Cardiac fibroblast (primary cell): ENCODE measurements around the gene SDK1.

Source experiments
- DNase-seq, 2 donors: peaks; one replicate each; pipeline versions ENCODE4 v3.0.0 to v3.0.0-alpha.2; 2010; ENCODE audit warnings: low read depth in 2 of 2
- H3K4me3 ChIP-seq, 2 donors: replicated peaks in 1 of 2; 1 replicate in 1 of 2; 2 replicates in 1 of 2; pipeline ENCODE4 v1.5.1; 2011; ENCODE audit warnings: low read depth in 2 of 2, low read length in 2 of 2, mild to moderate bottlenecking in 2 of 2, moderate library complexity in 1 of 2
- CTCF ChIP-seq: IDR thresholded peaks from one replicate; pipeline ENCODE4 v1.5.1; 2011; ENCODE audit warnings: low read depth, mild to moderate bottlenecking, low read length, inconsistent platforms

SDK1 gene

GRCh38 chr7:3879355-3880075 is 578.5 kb downstream of the SDK1 start:
- TF ChIP-seq CTCF, result no peak
- DNase-seq, result no peak
- no peak overlapping the region for H3K4me3 ChIP-seq

- no peak overlapping the region for H3K4me3 ChIP-seq
- DNase-seq, result no peak
- TF ChIP-seq CTCF, result no peak
Measured at GRCh38 chr7:3880228-3880987, 579.4 kb downstream of the SDK1 start.

DNA sequence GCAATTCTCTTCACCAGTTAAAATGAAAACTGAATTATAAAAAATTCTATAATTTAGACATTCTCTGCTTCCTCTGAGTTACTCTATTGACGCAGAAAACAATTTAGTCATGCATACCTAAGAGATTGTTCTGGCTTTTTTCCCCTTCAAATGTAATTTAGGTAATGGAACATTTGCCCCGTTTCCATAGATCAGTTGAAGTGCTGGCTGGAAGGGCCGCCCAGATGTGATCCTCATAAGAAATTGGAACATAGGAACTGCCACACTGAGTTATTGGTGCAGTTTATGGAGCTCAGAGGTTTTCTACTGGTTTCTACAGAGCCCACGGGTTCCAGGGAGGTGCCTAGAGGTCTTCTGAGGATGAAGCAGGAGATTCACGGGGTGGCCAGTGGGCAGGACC is 581.7 kb downstream of the SDK1 start:
- no peak for TF ChIP-seq CTCF
- no peak for DNase-seq
- no peak overlapping the region for H3K4me3 ChIP-seq

DNA sequence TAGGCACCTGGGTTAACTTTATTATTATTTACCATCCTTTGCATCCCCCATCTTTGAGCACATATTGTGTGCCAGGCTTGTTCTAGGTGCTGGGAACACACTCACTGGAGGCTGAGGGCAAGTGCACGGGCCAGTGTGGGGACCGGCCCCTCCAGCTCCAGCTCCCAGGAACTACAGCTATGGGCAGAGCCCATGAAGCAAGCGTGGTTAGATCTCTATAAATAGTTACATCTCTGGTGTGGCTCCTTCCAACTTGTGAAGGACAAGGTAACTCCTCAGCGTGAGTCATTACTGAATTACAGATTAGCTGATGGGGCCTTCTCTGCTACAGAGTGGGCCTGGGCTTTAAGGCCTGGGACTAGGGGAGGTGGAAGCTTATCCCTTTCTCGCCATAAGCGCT is 583.5 kb downstream of the SDK1 start:
- no peak overlapping the region for H3K4me3 ChIP-seq
- no peak for DNase-seq
- no peak for TF ChIP-seq CTCF

DNA sequence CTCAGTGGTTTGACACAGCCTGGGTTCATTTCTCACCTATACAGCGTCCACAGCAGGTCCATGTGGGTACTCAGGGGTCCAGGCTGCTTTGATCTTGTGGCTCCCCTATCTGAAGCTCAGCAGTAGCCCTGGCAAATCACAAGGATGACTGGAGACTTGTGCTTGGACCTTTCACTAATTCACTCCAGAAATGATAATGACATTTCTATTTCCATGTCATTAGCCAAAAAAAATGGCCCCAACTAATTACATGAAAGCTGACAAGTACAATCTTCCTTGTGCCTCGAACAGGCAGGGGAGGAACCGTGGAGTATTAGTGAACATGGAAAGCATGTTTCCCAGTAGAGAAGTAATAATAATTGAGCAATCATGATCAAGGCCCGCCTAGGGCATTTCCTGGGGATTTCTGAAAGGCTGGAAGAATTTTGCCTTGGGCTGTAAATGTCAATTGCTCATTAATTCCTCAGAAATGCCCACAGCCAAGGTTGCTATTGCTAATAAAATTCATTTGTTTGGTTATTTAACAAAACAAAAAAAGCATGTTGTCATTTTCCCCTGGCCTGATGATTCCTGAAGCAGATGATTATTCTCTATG is 586.1 kb downstream of the SDK1 start:
- no peak for DNase-seq
- no peak overlapping the region for H3K4me3 ChIP-seq
- TF ChIP-seq CTCF, result no peak

DNA sequence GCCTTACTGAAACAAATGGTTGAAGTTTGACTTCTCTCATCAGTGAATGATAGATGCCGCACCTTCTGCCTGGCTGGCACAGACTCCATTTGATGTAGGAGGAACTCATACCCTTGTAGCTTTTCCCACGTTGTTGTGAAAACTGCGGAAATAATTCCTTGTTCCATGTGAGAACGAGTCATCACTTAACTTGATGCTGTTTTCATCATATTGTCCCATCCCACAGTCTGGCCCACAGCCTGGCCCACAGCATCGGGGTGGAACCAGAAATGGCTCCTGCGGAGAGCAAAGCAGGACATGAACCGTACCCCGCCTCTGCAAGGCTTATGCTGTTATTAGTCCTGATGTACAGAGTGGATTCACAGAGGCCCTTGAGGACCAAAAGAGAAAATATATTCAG is 587.0 kb downstream of the SDK1 start:
- DNase-seq, result peak; percentile 9 to 35
- no peak overlapping the region for H3K4me3 ChIP-seq
- no peak for TF ChIP-seq CTCF
